Left lung (tissue), 10 donors: ENCODE results near the gene SESN1. TPM values are rescaled to one million over a fixed set of nuclear protein-coding genes. Genes with fewer than 3 reads are reported as not detected.

ENCODE experiments used
- ATAC-seq: fragments of 200-7000 bp; cut with Tn5 transposase; one replicate; pipeline ENCODE4 v1.9.1; 2020; ENCODE audit warnings: moderate library complexity
- DNase-seq, 4 donors: peaks; one replicate each; pipeline ENCODE4 v3.0.0-alpha.2; 2013 to 2020
- H3K27ac ChIP-seq, 2 donors: fragments of 200-600 bp; sonication (generic) in 1 of 2; one replicate each; pipeline versions ENCODE4 v1.5.0 to v1.8.0; 2020 to 2021
- H3K27me3 ChIP-seq, 2 donors: fragments of 200-600 bp; sonication (generic) in 1 of 2; one replicate each; pipeline versions ENCODE4 v1.5.0 to v1.8.0; 2020 to 2021
- H3K36me3 ChIP-seq, 2 donors: fragments of 200-600 bp; sonication (generic) in 1 of 2; one replicate each; pipeline versions ENCODE4 v1.5.0 to v1.8.0; 2020 to 2021
- H3K4me1 ChIP-seq, 2 donors: fragments of 200-600 bp; one replicate each; pipeline ENCODE4 v1.8.0; 2021
- H3K4me3 ChIP-seq, 2 donors: fragments of 200-600 bp; sonication (generic) in 1 of 2; one replicate each; pipeline versions ENCODE4 v1.5.0 to v1.8.0; 2020 to 2021; ENCODE audit warnings: mild to moderate bottlenecking in 1 of 2
- H3K9me3 ChIP-seq, 2 donors: fragments of 200-600 bp; sonication (generic) in 1 of 2; one replicate each; pipeline versions ENCODE4 v1.5.0 to v1.8.0; 2020 to 2021
- intact Hi-C, 2 donors: fragments of 100-400 bp; cut with DNase I; formaldehyde crosslinking; loops; one replicate each; pipeline versions ENCODE4 v1.11.2 to v1.14.2; 2022
- polyA plus RNA-seq, 6 donors: library from polyadenylated mRNA; unstranded; fragments of 120-200 nt; gene quantifications; one replicate each; pipeline ENCODE4 v1.2.1, GENCODE V29; 2013; ENCODE audit not compliant: insufficient read length in 6 of 6
- total RNA-seq, 2 donors: library from RNA; stranded (reverse); fragmentation: NEBNext Ultra II Directional; extraction: Animal tissue kit (Norgen Biotek cat#: 25700); gene quantifications; one replicate each; pipeline ENCODE4 v1.2.1, GENCODE V29; 2021
- TF ChIP-seq, protein P1 (sequence below), 2 donors: fragments of 200-600 bp; sonication (generic) in 1 of 2; IDR thresholded peaks; one replicate each; pipeline versions ENCODE4 v1.5.0 to v1.8.0; 2021; ENCODE audit warnings: antibody characterized with exemption in 2 of 2
- donor health status: DM: no; HTN: yes; CAD: no.
- donor health status: DM: no; HTN: no; CAD: no.

SESN1 gene
- total and polyA plus RNA-seq, 8 donors = 20.5 to 90.5 (median 65.7) TPM

DNA sequence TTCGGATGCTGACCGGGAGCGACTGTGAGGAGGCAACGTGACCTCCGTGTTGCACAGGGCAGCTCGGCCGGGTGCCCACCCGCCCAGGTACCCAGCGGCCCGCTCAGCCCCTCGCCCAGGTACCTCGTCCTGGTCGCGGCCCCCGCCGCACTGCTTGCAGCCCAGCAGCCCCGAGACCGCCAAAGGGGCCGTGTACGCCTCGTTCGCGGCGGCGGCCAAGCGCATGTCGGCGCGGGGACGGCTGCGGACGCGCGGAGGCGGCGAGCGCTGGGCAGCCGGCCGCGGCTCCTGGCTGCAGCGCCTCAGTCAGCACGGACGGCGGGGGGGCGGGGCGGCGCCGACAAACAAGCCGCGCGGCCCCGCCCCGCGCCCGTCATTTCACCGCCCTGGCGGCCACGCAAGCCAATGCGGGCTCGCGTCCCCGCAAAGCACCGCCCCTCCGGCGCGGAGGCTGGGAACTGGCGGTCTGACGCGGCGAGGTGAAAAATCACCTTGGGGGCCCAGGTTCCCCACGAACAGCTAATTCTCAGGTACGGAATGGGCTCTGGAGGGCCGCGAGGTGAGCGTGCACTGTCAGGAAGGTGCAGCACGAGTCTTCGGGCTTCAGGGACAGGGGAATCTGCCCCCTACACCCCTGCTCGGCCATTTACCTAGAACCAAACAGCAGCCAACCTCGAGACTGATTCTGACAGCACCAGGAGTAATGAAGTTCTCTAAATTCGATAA, 85.2 kb downstream of the SESN1 start:
- intact Hi-C loops = no loop called here
- peak overlapping the region; percentile 92 to 97 for H3K27ac ChIP-seq
- ATAC-seq = peak; percentile 95
- peak overlapping the region; percentile 79 to 87 for H3K4me3 ChIP-seq
- peak; percentile 90 to 99 (median 95) for DNase-seq
- no peaks in the 10 kb centered on the region for H3K36me3 ChIP-seq
- TF ChIP-seq, protein P1, sequence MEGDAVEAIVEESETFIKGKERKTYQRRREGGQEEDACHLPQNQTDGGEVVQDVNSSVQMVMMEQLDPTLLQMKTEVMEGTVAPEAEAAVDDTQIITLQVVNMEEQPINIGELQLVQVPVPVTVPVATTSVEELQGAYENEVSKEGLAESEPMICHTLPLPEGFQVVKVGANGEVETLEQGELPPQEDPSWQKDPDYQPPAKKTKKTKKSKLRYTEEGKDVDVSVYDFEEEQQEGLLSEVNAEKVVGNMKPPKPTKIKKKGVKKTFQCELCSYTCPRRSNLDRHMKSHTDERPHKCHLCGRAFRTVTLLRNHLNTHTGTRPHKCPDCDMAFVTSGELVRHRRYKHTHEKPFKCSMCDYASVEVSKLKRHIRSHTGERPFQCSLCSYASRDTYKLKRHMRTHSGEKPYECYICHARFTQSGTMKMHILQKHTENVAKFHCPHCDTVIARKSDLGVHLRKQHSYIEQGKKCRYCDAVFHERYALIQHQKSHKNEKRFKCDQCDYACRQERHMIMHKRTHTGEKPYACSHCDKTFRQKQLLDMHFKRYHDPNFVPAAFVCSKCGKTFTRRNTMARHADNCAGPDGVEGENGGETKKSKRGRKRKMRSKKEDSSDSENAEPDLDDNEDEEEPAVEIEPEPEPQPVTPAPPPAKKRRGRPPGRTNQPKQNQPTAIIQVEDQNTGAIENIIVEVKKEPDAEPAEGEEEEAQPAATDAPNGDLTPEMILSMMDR (IDR thresholded peaks at IDR 0.05) = peak in 1 of 2 donors; percentile 64
- H3K27me3 ChIP-seq = no peaks in the 10 kb centered on the region
- H3K9me3 ChIP-seq = no peaks in the 10 kb centered on the region
- peaks cover 4 to 71% of the 10 kb centered on the region in 2 donors for H3K4me1 ChIP-seq

DNA sequence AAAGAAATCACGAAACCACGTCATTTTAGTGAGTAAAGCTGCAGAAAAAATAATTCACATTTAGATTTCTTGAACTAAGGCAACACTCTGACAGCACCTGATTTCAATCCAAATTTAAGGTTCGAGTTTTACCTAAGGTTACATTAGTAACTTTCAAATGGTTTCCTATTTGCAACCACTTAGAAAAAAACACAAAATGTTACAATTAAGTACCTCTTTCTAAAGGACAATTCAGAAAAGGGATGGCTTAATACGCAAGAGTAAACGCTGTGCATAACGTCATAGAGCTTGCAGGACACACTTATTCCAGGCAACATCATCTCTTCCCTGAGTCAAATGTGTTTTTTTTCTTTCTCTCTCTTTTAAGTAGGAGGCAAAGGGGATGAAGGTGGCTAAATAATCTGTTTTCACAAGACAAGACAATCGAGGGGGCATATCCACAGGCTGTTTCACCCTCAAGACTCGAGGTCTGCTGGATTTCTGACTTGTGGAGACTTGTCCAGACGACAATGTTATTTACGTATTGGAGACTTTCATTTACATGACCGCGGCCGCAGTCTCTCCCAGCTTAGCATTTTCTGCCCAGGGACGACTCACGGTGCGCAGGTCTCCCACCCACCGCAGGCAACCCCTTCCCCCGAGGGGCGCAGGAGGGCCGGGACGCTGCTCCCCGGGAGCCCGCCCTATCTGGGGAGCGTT, 86.0 kb downstream of the SESN1 start:
- peak in 2 of 4 donors; percentile 65 to 71 for DNase-seq
- H3K4me1 ChIP-seq = peaks cover 4 to 65% of the 10 kb centered on the region in 2 donors
- TF ChIP-seq, protein P1 (IDR thresholded peaks at IDR 0.05) = no peak
- peak overlapping the region; percentile 79 to 87 for H3K4me3 ChIP-seq
- ATAC-seq = peak; percentile 52
- peak overlapping the region; percentile 92 to 97 for H3K27ac ChIP-seq
- no peaks in the 10 kb centered on the region for H3K27me3 ChIP-seq
- intact Hi-C loops = no loop called here
- H3K36me3 ChIP-seq = no peaks in the 10 kb centered on the region
- H3K9me3 ChIP-seq = no peaks in the 10 kb centered on the region

- H3K9me3 ChIP-seq = no peaks in the 10 kb centered on the region
- DNase-seq (no peak), ATAC-seq (no peak)
- intact Hi-C loops = no loop called here
- peak overlapping the region; percentile 39 to 97 for H3K27ac ChIP-seq
- H3K4me1 ChIP-seq = peaks cover 4 to 63% of the 10 kb centered on the region in 2 donors
- H3K27me3 ChIP-seq = no peaks in the 10 kb centered on the region
- TF ChIP-seq, protein P1 (IDR thresholded peaks at IDR 0.05) = no peak
- H3K4me3 ChIP-seq = peak overlapping the region; percentile 79 to 87
- H3K36me3 ChIP-seq = no peaks in the 10 kb centered on the region
Observed at GRCh38 chr6:109008054-109008453, 86.6 kb downstream of the SESN1 start.

DNA sequence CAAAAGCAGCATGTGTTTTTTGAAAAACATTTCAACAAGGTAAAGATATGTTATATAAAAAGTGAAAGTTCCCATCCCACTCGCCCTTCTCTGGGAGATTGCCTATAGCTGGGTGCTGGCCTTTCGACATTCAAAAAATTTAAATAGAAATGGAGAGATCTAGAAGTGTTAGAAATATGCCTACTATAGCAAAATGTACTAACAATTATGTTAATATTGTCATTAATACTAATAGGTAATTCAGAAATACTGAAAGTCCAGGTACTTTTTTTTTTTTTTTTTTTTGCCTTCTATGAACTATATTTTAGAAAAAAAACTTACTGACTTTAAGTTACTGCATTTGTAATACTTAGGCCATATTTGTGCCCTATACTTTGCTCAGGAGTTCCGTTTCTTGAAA, 87.1 kb downstream of the SESN1 start:
- no peak for ATAC-seq
- Histone ChIP-seq H3K4me1 (peaks cover 7 to 62% of the 10 kb centered on the region in 2 donors), H3K4me3 (peak overlapping the region; percentile 79 to 87), H3K36me3 (no peaks in the 10 kb centered on the region), H3K27ac (peak overlapping the region in 1 of 2 donors; percentile 97), H3K9me3 (no peaks in the 10 kb centered on the region), H3K27me3 (no peaks in the 10 kb centered on the region)
- TF ChIP-seq, protein P1 (IDR thresholded peaks at IDR 0.05) = no peak
- DNase-seq = no peak
- intact Hi-C loops = no loop called here

DNA sequence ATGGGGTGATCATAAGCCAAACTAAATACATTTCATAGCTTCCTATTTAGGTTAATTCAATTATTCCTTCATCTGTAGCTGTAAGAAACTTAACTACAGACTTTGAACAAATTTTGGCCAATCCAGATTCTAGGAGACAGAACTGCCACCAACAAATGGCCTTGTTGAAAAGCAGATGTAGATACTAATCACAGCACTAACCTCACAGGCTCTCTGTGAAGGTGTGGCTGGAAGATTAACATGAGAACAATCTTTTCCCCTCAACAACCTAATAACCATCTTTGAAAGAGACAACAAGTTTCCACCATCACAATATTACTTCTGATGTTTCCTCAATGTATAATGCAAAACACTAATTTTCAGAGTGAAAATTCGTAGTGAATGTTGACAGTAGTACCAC, 87.8 kb downstream of the SESN1 start:
- Histone ChIP-seq H3K4me1 (peaks cover 14 to 69% of the 10 kb centered on the region in 2 donors), H3K9me3 (no peaks in the 10 kb centered on the region), H3K27me3 (no peaks in the 10 kb centered on the region), H3K27ac (no peak overlapping the region), H3K36me3 (no peaks in the 10 kb centered on the region), H3K4me3 (no peak overlapping the region)
- ATAC-seq (no peak), DNase-seq (no peak)
- intact Hi-C loops = no loop called here
- TF ChIP-seq, protein P1 (IDR thresholded peaks at IDR 0.05) = no peak
